ENCODE data around the gene SLC25A51.

The SLC25A51 gene

GRCh38 chr9:37928552-37929430 is 24.9 kb upstream of the SLC25A51 start:
- no peaks in the 10 kb centered on the region for H3K4me1 Mint-ChIP-seq (ENCODE audit: low read depth in 2 of 2)
- no peak overlapping the region for H3K27ac Mint-ChIP-seq
- DNase-seq: no peak
- no peaks in the 10 kb centered on the region for H3K36me3 Mint-ChIP-seq (ENCODE audit: insufficient read depth)
- no peaks in the 10 kb centered on the region for H3K9me3 Mint-ChIP-seq
- H3K4me3 Mint-ChIP-seq: no peak overlapping the region
- ATAC-seq (replicated peaks): no peak
- H3K27me3 Mint-ChIP-seq: peaks cover 0 to 35% of the 10 kb centered on the region in 2 donors

GRCh38 chr9:37927601-37928551 is 23.9 kb upstream of the SLC25A51 start:
- no peaks in the 10 kb centered on the region for H3K4me1 Mint-ChIP-seq (ENCODE audit: low read depth in 2 of 2)
- no peak overlapping the region for H3K27ac Mint-ChIP-seq
- H3K4me3 Mint-ChIP-seq: no peak overlapping the region
- no peaks in the 10 kb centered on the region for H3K9me3 Mint-ChIP-seq
- no peaks in the 10 kb centered on the region for H3K36me3 Mint-ChIP-seq (ENCODE audit: insufficient read depth)
- DNase-seq: no peak
- peaks cover 0 to 35% of the 10 kb centered on the region in 2 donors for H3K27me3 Mint-ChIP-seq
- no peak for ATAC-seq (replicated peaks)

GRCh38 chr9:37927132-37927531 is 23.2 kb upstream of the SLC25A51 start:
- Mint-ChIP-seq H3K36me3 (ENCODE audit: insufficient read depth) (no peaks in the 10 kb centered on the region), H3K27ac (no peak overlapping the region), H3K4me1 (ENCODE audit: low read depth in 2 of 2) (peaks cover 0 to 2% of the 10 kb centered on the region in 2 donors), H3K9me3 (no peaks in the 10 kb centered on the region), H3K4me3 (no peak overlapping the region), H3K27me3 (peaks cover 0 to 35% of the 10 kb centered on the region in 2 donors)
- ATAC-seq (replicated peaks): no peak
- no peak for DNase-seq

GRCh38 chr9:37926737-37927118 is 22.8 kb upstream of the SLC25A51 start:
- Mint-ChIP-seq H3K36me3 (ENCODE audit: insufficient read depth) (no peaks in the 10 kb centered on the region), H3K4me3 (no peak overlapping the region), H3K27me3 (peaks cover 3 to 35% of the 10 kb centered on the region in 2 donors), H3K27ac (no peak overlapping the region), H3K9me3 (no peaks in the 10 kb centered on the region), H3K4me1 (ENCODE audit: low read depth in 2 of 2) (peaks cover 2 to 5% of the 10 kb centered on the region in 2 donors)
- DNase-seq (no peak), ATAC-seq (replicated peaks) (no peak)

GRCh38 chr9:37925786-37926736 is 22.1 kb upstream of the SLC25A51 start:
- Mint-ChIP-seq H3K4me3 (no peak overlapping the region), H3K9me3 (no peaks in the 10 kb centered on the region), H3K27ac (no peak overlapping the region), H3K36me3 (ENCODE audit: insufficient read depth) (no peaks in the 10 kb centered on the region), H3K4me1 (ENCODE audit: low read depth in 2 of 2) (peaks cover 2 to 7% of the 10 kb centered on the region in 2 donors), H3K27me3 (peaks cover 5 to 35% of the 10 kb centered on the region in 2 donors)
- ATAC-seq (replicated peaks): no peak
- no peak for DNase-seq

GRCh38 chr9:37925006-37925405 is 21.1 kb upstream of the SLC25A51 start:
- H3K27ac Mint-ChIP-seq: no peak overlapping the region
- DNase-seq: no peak
- H3K4me1 Mint-ChIP-seq (ENCODE audit: low read depth in 2 of 2): peaks cover 2 to 9% of the 10 kb centered on the region in 2 donors
- H3K36me3 Mint-ChIP-seq (ENCODE audit: insufficient read depth): no peaks in the 10 kb centered on the region
- ATAC-seq (replicated peaks): no peak
- no peak overlapping the region for H3K4me3 Mint-ChIP-seq
- peaks cover 5 to 35% of the 10 kb centered on the region in 2 donors for H3K27me3 Mint-ChIP-seq
- no peaks in the 10 kb centered on the region for H3K9me3 Mint-ChIP-seq

GRCh38 chr9:37924538-37924937 is 20.6 kb upstream of the SLC25A51 start:
- ATAC-seq (replicated peaks) (no peak), DNase-seq (no peak)
- H3K27ac Mint-ChIP-seq: no peak overlapping the region
- no peak overlapping the region for H3K4me3 Mint-ChIP-seq
- H3K4me1 Mint-ChIP-seq (ENCODE audit: low read depth in 2 of 2): peaks cover 2 to 9% of the 10 kb centered on the region in 2 donors
- H3K9me3 Mint-ChIP-seq: no peaks in the 10 kb centered on the region
- H3K36me3 Mint-ChIP-seq (ENCODE audit: insufficient read depth): no peaks in the 10 kb centered on the region
- H3K27me3 Mint-ChIP-seq: peaks cover 5 to 35% of the 10 kb centered on the region in 2 donors

- H3K4me1 Mint-ChIP-seq (ENCODE audit: low read depth in 2 of 2): peaks cover 2 to 9% of the 10 kb centered on the region in 2 donors
- DNase-seq: no peak
- H3K27ac Mint-ChIP-seq: no peak overlapping the region
- H3K36me3 Mint-ChIP-seq (ENCODE audit: insufficient read depth): no peaks in the 10 kb centered on the region
- H3K27me3 Mint-ChIP-seq: peaks cover 5 to 35% of the 10 kb centered on the region in 2 donors
- no peak for ATAC-seq (replicated peaks)
- H3K9me3 Mint-ChIP-seq: no peaks in the 10 kb centered on the region
- no peak overlapping the region for H3K4me3 Mint-ChIP-seq
Measured at GRCh38 chr9:37923796-37924427, 20.0 kb upstream of the SLC25A51 start.

GRCh38 chr9:37923118-37923795 is 19.3 kb upstream of the SLC25A51 start:
- peaks cover 5 to 31% of the 10 kb centered on the region in 2 donors for H3K27me3 Mint-ChIP-seq
- DNase-seq: no peak
- no peaks in the 10 kb centered on the region for H3K36me3 Mint-ChIP-seq (ENCODE audit: insufficient read depth)
- no peak for ATAC-seq (replicated peaks)
- no peak overlapping the region for H3K27ac Mint-ChIP-seq
- H3K4me1 Mint-ChIP-seq (ENCODE audit: low read depth in 2 of 2): peaks cover 2 to 9% of the 10 kb centered on the region in 2 donors
- no peak overlapping the region for H3K4me3 Mint-ChIP-seq
- H3K9me3 Mint-ChIP-seq: no peaks in the 10 kb centered on the region

- Mint-ChIP-seq H3K27me3 (peaks cover 5 to 24% of the 10 kb centered on the region in 2 donors), H3K27ac (no peak overlapping the region), H3K4me1 (ENCODE audit: low read depth in 2 of 2) (peaks cover 2 to 9% of the 10 kb centered on the region in 2 donors), H3K36me3 (ENCODE audit: insufficient read depth) (no peaks in the 10 kb centered on the region), H3K4me3 (no peak overlapping the region), H3K9me3 (no peaks in the 10 kb centered on the region)
- ATAC-seq (replicated peaks): no peak
- DNase-seq: no peak
Measured at GRCh38 chr9:37922363-37923117, 18.6 kb upstream of the SLC25A51 start.

GRCh38 chr9:37921546-37922300 is 17.8 kb upstream of the SLC25A51 start:
- Mint-ChIP-seq H3K4me1 (ENCODE audit: low read depth in 2 of 2) (peaks cover 2 to 9% of the 10 kb centered on the region in 2 donors), H3K27ac (no peak overlapping the region), H3K36me3 (ENCODE audit: insufficient read depth) (no peaks in the 10 kb centered on the region), H3K27me3 (peaks cover 5 to 20% of the 10 kb centered on the region in 2 donors), H3K4me3 (no peak overlapping the region), H3K9me3 (no peaks in the 10 kb centered on the region)
- DNase-seq: no peak
- no peak for ATAC-seq (replicated peaks)

All from effector memory CD8-positive, alpha-beta T cell (primary cell).